HCT116 (cell line): ENCODE results near the gene RNF212. TPM values are rescaled to one million over a fixed set of nuclear protein-coding genes. Genes with fewer than 3 reads are reported as not detected.

Experiments used
- ATAC-seq: fragments of 200-7000 bp; cut with Tn5 transposase; 2 replicates; pipeline ENCODE4 v1.9.1; 2020; ENCODE audit warnings: mild to moderate bottlenecking, moderate library complexity
- BruUV-seq: library from RNA; stranded (reverse); fragments of 400-500 nt; replicated peaks from 2 replicates; lab custom pipeline; 2021; lab: Mats Ljungman, UMichigan
- CTCF ChIA-PET: fragments of 300-600 bp; sonication (Branson Sonifier 250); formaldehyde crosslinking; loops from one replicate; lab custom pipeline; 2021; ENCODE audit warnings: antibody characterized with exemption; lab: Charles Lee
- POLR2A ChIA-PET: fragments of 300-600, 350-600 bp; sonication (Branson Sonifier 250); formaldehyde crosslinking; loops from one replicate; lab custom pipeline; 2021; ENCODE audit warnings: antibody characterized with exemption; lab: Charles Lee
- RAD21 ChIA-PET, 2 experiments: fragments of 300-600 bp; sonication (Branson Sonifier 250); formaldehyde crosslinking; loops; one replicate each; lab custom pipeline; 2023; ENCODE audit warnings: low total read pairs in 2 of 2; ENCODE audit not compliant: uncharacterized antibody in 2 of 2, unreplicated experiment in 2 of 2, low non-redundant PET in 1 of 2; lab: Charles Lee
- DNase-seq: peaks from one replicate; pipeline ENCODE4 v3.0.0-alpha.2; 2010; ENCODE audit warnings: low read depth, low spot score
- H2AFZ ChIP-seq: fragments of 200-600 bp; shearing (Covaris generic), sonication (generic); 2 replicates; pipeline ENCODE4 v1.6.1; 2017; ENCODE audit warnings: low read depth, mixed run types, mixed read lengths, antibody characterized with exemption, low read length; ENCODE audit not compliant: poor library complexity, severe bottlenecking
- H3K27ac ChIP-seq: 2 replicates; pipeline ENCODE4 v1.5.1; 2012; ENCODE audit warnings: low read depth, low read length
- H3K27me3 ChIP-seq: fragments of 200-600 bp; sonication (generic); 2 replicates; pipeline ENCODE4 v1.6.1; 2016; ENCODE audit warnings: mixed run types, low read length, mixed read lengths; ENCODE audit not compliant: insufficient read depth
- H3K36me3 ChIP-seq, 2 experiments: fragments of 200-500 bp in 1 of 2; fragments of 200-600 bp in 1 of 2; sonication (Bioruptor generic) in 1 of 2; sonication (generic) in 1 of 2; 2 replicates each; pipeline versions ENCODE4 v1.5.1 to v1.6.1; 2014 to 2016; ENCODE audit warnings: low read length in 2 of 2, inconsistent platforms in 1 of 2, mixed read lengths in 1 of 2, mixed run types in 1 of 2; ENCODE audit not compliant: insufficient read depth in 2 of 2, control insufficient read depth in 1 of 2
- H3K4me1 ChIP-seq, 2 experiments: fragments of 200-600 bp in 1 of 2; sonication (generic) in 1 of 2; 2 replicates each; pipeline versions ENCODE4 v1.5.1 to v1.6.1; 2012 to 2017; ENCODE audit warnings: low read length in 2 of 2, inconsistent platforms in 1 of 2, mild to moderate bottlenecking in 1 of 2, mixed read lengths in 1 of 2, mixed run types in 1 of 2, moderate library complexity in 1 of 2; ENCODE audit not compliant: insufficient read depth in 2 of 2, control insufficient read depth in 1 of 2
- H3K4me2 ChIP-seq: fragments of 200-600 bp; sonication (generic); 2 replicates; pipeline ENCODE4 v1.6.1; 2017; ENCODE audit warnings: mixed run types, low read length, mixed read lengths
- H3K4me3 ChIP-seq, 2 experiments: fragments of 200-600 bp in 1 of 2; sonication (generic) in 1 of 2; replicated peaks in 1 of 2; 2 replicates each; pipeline ENCODE4 v1.5.1; 2011 to 2016; ENCODE audit warnings: low read length in 2 of 2, control low read depth in 1 of 2, low read depth in 1 of 2, mild to moderate bottlenecking in 1 of 2, mixed read lengths in 1 of 2, mixed run types in 1 of 2
- H3K79me2 ChIP-seq: fragments of 200-600 bp; sonication (generic); 2 replicates; pipeline ENCODE4 v1.6.1; 2017; ENCODE audit warnings: mild to moderate bottlenecking, mixed run types, low read length, moderate library complexity, mixed read lengths; ENCODE audit not compliant: insufficient read depth
- H3K9ac ChIP-seq: fragments of 200-600 bp; sonication (generic); 2 replicates; pipeline ENCODE4 v1.6.1; 2016; ENCODE audit warnings: low read length, mixed read lengths
- H3K9me2 ChIP-seq: fragments of 200-600 bp; sonication (generic), shearing (Covaris generic); 2 replicates; pipeline ENCODE4 v1.6.1; 2017; ENCODE audit warnings: mixed run types, mild to moderate bottlenecking, moderate library complexity; ENCODE audit not compliant: insufficient read depth
- H3K9me3 ChIP-seq, 2 experiments: fragments of 200-500 bp in 1 of 2; fragments of 200-600 bp in 1 of 2; sonication (Bioruptor generic) in 1 of 2; sonication (generic) in 1 of 2; 2 replicates each; pipeline ENCODE4 v1.6.1; 2014 to 2017; ENCODE audit warnings: low read length in 2 of 2, mixed read lengths in 2 of 2, inconsistent platforms in 1 of 2, low read depth in 1 of 2, mild to moderate bottlenecking in 1 of 2, mixed run types in 1 of 2, moderate library complexity in 1 of 2; ENCODE audit not compliant: control insufficient read depth in 1 of 2, insufficient read depth in 1 of 2
- H4K20me1 ChIP-seq: fragments of 200-600 bp; sonication (generic), shearing (Covaris generic); 2 replicates; pipeline ENCODE4 v1.6.1; 2017; ENCODE audit warnings: mixed run types, mild to moderate bottlenecking, moderate library complexity; ENCODE audit not compliant: insufficient read depth
- CBX3 ChIP-seq: IDR thresholded peaks from 2 replicates; pipeline ENCODE4 v1.6.1; 2012; ENCODE audit warnings: low read depth
- CEBPB ChIP-seq: IDR thresholded peaks from 2 replicates; pipeline ENCODE4 v1.6.1; 2012; ENCODE audit warnings: low read depth
- CTCF ChIP-seq, 3 experiments: fragments of 200-600 bp in 1 of 3; sonication (generic) in 1 of 3; IDR thresholded peaks in 2 of 3; conservative IDR thresholded peaks in 1 of 3; 2 replicates each; pipeline ENCODE4 v1.5.1; 2012 to 2017; ENCODE audit warnings: low read depth in 2 of 3, low read length in 2 of 3, antibody characterized with exemption in 1 of 3, borderline replicate concordance in 1 of 3, control low read depth in 1 of 3, mild to moderate bottlenecking in 1 of 3, mixed read lengths in 1 of 3, mixed run types in 1 of 3, moderate library complexity in 1 of 3; ENCODE audit not compliant: insufficient read depth in 1 of 3
- EGR1 ChIP-seq: IDR thresholded peaks from 2 replicates; pipeline ENCODE4 v1.6.1; 2012; ENCODE audit warnings: low read depth
- ELF1 ChIP-seq: IDR thresholded peaks from 2 replicates; pipeline ENCODE4 v1.6.1; 2012; ENCODE audit warnings: low read depth, borderline replicate concordance
- EZH2phosphoT487 ChIP-seq: fragments of 200-600 bp; IDR thresholded peaks from 2 replicates; pipeline ENCODE4 v1.6.1; 2018; ENCODE audit warnings: antibody characterized with exemption, borderline replicate concordance
- FOSL1 ChIP-seq: IDR thresholded peaks from 2 replicates; pipeline ENCODE4 v1.6.1; 2012; ENCODE audit warnings: low read depth
- JUND ChIP-seq: IDR thresholded peaks from 2 replicates; pipeline ENCODE4 v1.6.1; 2012
- POLR2A ChIP-seq: IDR thresholded peaks from 2 replicates; pipeline ENCODE4 v1.7.0; 2011; ENCODE audit warnings: borderline replicate concordance; ENCODE audit not compliant: insufficient read depth, insufficient read length; ENCODE audit errors: extremely low read depth
- POLR2AphosphoS5 ChIP-seq: IDR thresholded peaks from 2 replicates; pipeline ENCODE4 v1.6.1; 2011; ENCODE audit warnings: mild to moderate bottlenecking, low read depth, low read length, moderate library complexity
- RAD21 ChIP-seq: IDR thresholded peaks from 2 replicates; pipeline ENCODE4 v1.6.1; 2012; ENCODE audit warnings: low read depth, mild to moderate bottlenecking
- SIN3A ChIP-seq: IDR thresholded peaks from 2 replicates; pipeline ENCODE4 v1.6.1; 2012; ENCODE audit warnings: low read depth
- SP1 ChIP-seq: IDR thresholded peaks from 2 replicates; pipeline ENCODE4 v1.6.1; 2012; ENCODE audit warnings: low read depth
- SRF ChIP-seq: IDR thresholded peaks from 2 replicates; pipeline ENCODE4 v1.6.1; 2012; ENCODE audit warnings: low read depth
- TCF7L2 ChIP-seq: IDR thresholded peaks from 2 replicates; pipeline ENCODE4 v1.7.0; 2011; ENCODE audit warnings: borderline replicate concordance, inconsistent platforms; ENCODE audit not compliant: insufficient read depth, insufficient read length; ENCODE audit errors: extremely low read depth
- ZNF274 ChIP-seq: fragments of 200-500 bp; sonication (Bioruptor generic); IDR thresholded peaks from 2 replicates; pipeline ENCODE4 v1.6.1; 2014; ENCODE audit warnings: mild to moderate bottlenecking, low read depth, low read length, inconsistent platforms
- intact Hi-C: fragments of 100-400 bp; cut with micrococcal nuclease; formaldehyde crosslinking; loops from 2 replicates; pipeline ENCODE4 v1.10.0; 2022
- total RNA-seq: library from RNA; stranded (reverse); gene quantifications from one replicate; pipeline ENCODE4 v1.2.1, GENCODE V29; 2021; ENCODE audit not compliant: unreplicated experiment
- TF ChIP-seq, protein P1 (sequence below): IDR thresholded peaks from 2 replicates; pipeline ENCODE4 v1.6.1; 2012
- TF ChIP-seq, protein P2 (sequence below): IDR thresholded peaks from 2 replicates; pipeline ENCODE4 v1.6.1; 2012
- TF ChIP-seq, protein P3 (sequence below): IDR thresholded peaks from 2 replicates; pipeline ENCODE4 v1.6.1; 2011; ENCODE audit warnings: mild to moderate bottlenecking, low read length, moderate library complexity; ENCODE audit not compliant: insufficient replicate concordance; ENCODE audit errors: extremely low read depth

RNF212 gene
- total RNA-seq, 1 experiment from 2014 or later = not detected

GRCh38 chr4:1036095-1036494, 77.3 kb downstream of the RNF212 start:
- Histone ChIP-seq H3K27ac (no peak overlapping the region), H3K27me3 (no peaks in the 10 kb centered on the region), H3K4me2 (no peak overlapping the region), H3K9me2 (no peaks in the 10 kb centered on the region), H3K4me1 (peaks cover 25 to 32% of the 10 kb centered on the region in 2 experiments), H3K9me3 (no peaks in the 10 kb centered on the region), H3K36me3 (no peaks in the 10 kb centered on the region), H4K20me1 (no peaks in the 10 kb centered on the region), H3K9ac (no peak overlapping the region), H2AFZ (no peak overlapping the region), H3K79me2 (no peaks in the 10 kb centered on the region), H3K4me3 (no peak overlapping the region)
- no peak for ATAC-seq
- intact Hi-C loops = no loop called here
- DNase-seq = no peak
- POLR2A ChIA-PET = no interaction called here
- TF ChIP-seq TCF7L2 (no peak), CEBPB (no peak), CBX3 (no peak), SIN3A (no peak), ZNF274 (no peak), RAD21 (no peak), ELF1 (no peak), FOSL1 (no peak), SP1 (no peak), EZH2phosphoT487 (no peak), CTCF (IDR thresholded peaks at IDR 0.05 in 2 of 3, conservative IDR thresholded peaks at IDR 0.05 in 1 of 3; ENCODE audit: borderline replicate concordance in 1 of 3, insufficient read depth in 1 of 3, low read depth in 2 of 3, low read length in 2 of 3) (no peak), SRF (no peak), POLR2AphosphoS5 (no peak), JUND (no peak), POLR2A (no peak), EGR1 (no peak)
- TF ChIP-seq, protein P1, sequence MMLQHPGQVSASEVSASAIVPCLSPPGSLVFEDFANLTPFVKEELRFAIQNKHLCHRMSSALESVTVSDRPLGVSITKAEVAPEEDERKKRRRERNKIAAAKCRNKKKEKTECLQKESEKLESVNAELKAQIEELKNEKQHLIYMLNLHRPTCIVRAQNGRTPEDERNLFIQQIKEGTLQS = no peak
- TF ChIP-seq, protein P2, sequence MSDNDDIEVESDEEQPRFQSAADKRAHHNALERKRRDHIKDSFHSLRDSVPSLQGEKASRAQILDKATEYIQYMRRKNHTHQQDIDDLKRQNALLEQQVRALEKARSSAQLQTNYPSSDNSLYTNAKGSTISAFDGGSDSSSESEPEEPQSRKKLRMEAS = no peak
- TF ChIP-seq, protein P3, sequence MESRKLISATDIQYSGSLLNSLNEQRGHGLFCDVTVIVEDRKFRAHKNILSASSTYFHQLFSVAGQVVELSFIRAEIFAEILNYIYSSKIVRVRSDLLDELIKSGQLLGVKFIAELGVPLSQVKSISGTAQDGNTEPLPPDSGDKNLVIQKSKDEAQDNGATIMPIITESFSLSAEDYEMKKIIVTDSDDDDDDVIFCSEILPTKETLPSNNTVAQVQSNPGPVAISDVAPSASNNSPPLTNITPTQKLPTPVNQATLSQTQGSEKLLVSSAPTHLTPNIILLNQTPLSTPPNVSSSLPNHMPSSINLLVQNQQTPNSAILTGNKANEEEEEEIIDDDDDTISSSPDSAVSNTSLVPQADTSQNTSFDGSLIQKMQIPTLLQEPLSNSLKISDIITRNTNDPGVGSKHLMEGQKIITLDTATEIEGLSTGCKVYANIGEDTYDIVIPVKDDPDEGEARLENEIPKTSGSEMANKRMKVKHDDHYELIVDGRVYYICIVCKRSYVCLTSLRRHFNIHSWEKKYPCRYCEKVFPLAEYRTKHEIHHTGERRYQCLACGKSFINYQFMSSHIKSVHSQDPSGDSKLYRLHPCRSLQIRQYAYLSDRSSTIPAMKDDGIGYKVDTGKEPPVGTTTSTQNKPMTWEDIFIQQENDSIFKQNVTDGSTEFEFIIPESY = no peak
- RAD21 ChIA-PET = no interaction called here
- no TSS peak for BruUV-seq
- CTCF ChIA-PET = no interaction called here
